ENCODE data around the gene CPED1.
"Not testable (repeated sequence)": the region's sequence is repeated elsewhere in the genome, so short reads cannot be mapped to it uniquely, and the experiment has no call there.

Gene CPED1

GRCh38 chr7:121169469-121169868, 181.0 kb downstream of the CPED1 start:
- no peaks in the 10 kb centered on the region for H3K9me3 Mint-ChIP-seq
- H3K4me1 Mint-ChIP-seq (ENCODE audit: low read depth), result no peaks in the 10 kb centered on the region
- H3K36me3 Mint-ChIP-seq (ENCODE audit: low read depth), result no peaks in the 10 kb centered on the region
- peaks cover 3% of the 10 kb centered on the region for H3K27me3 Mint-ChIP-seq
- no peak overlapping the region for H3K27ac Mint-ChIP-seq
- H3K4me3 Mint-ChIP-seq, result no peak overlapping the region

- Mint-ChIP-seq H3K4me3 (no peak overlapping the region), H3K27me3 (peaks cover 9% of the 10 kb centered on the region), H3K27ac (no peak overlapping the region), H3K36me3 (ENCODE audit: low read depth) (no peaks in the 10 kb centered on the region), H3K9me3 (no peaks in the 10 kb centered on the region), H3K4me1 (ENCODE audit: low read depth) (no peaks in the 10 kb centered on the region)
Observed at GRCh38 chr7:121172484-121172883, 184.0 kb downstream of the CPED1 start.

DNA sequence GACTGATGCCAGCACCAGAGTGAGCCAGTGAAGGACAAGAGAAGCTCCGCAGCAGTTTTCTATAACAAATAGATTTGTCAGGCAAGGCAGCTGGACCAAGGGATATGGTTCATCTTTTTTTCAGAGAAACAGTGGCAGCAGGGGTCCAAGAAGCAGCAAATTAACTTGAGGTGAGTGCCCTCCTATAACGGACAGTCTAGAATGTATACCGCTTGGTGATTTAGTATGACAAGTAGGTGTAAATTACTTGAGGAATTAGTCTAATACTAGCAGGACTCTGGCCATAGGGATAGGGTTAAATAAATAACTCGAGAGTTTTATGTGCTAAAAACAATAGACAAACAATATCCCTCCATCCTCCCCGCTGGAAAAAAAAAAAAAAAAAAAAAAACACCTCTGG, 187.3 kb downstream of the CPED1 start:
- H3K4me1 Mint-ChIP-seq (ENCODE audit: low read depth), result peaks cover 20% of the 10 kb centered on the region

GRCh38 chr7:121178452-121178851, 189.9 kb downstream of the CPED1 start:
- Mint-ChIP-seq H3K9me3 (no peaks in the 10 kb centered on the region), H3K27me3 (peaks cover 10% of the 10 kb centered on the region), H3K4me1 (ENCODE audit: low read depth) (peaks cover 25% of the 10 kb centered on the region), H3K27ac (peak overlapping the region; percentile 50), H3K36me3 (ENCODE audit: low read depth) (no peaks in the 10 kb centered on the region), H3K4me3 (no peak overlapping the region)

More for the DNA sequence above, 187.3 kb downstream of the CPED1 start:
- H3K27me3 Mint-ChIP-seq, result peaks cover 13% of the 10 kb centered on the region
- H3K36me3 Mint-ChIP-seq (ENCODE audit: low read depth), result no peaks in the 10 kb centered on the region
- H3K27ac Mint-ChIP-seq, result no peak overlapping the region
- H3K4me3 Mint-ChIP-seq, result no peak overlapping the region
- no peaks in the 10 kb centered on the region for H3K9me3 Mint-ChIP-seq

GRCh38 chr7:121178869-121179497, 190.5 kb downstream of the CPED1 start:
- no peaks in the 10 kb centered on the region for H3K9me3 Mint-ChIP-seq
- peaks cover 10% of the 10 kb centered on the region for H3K27me3 Mint-ChIP-seq
- peak overlapping the region; percentile 50 for H3K27ac Mint-ChIP-seq
- H3K36me3 Mint-ChIP-seq (ENCODE audit: low read depth), result no peaks in the 10 kb centered on the region
- peaks cover 30% of the 10 kb centered on the region for H3K4me1 Mint-ChIP-seq (ENCODE audit: low read depth)
- no peak overlapping the region for H3K4me3 Mint-ChIP-seq

GRCh38 chr7:121180436-121181063, 192.0 kb downstream of the CPED1 start:
- Mint-ChIP-seq H3K9me3 (no peaks in the 10 kb centered on the region), H3K4me3 (no peak overlapping the region), H3K4me1 (ENCODE audit: low read depth) (peaks cover 31% of the 10 kb centered on the region), H3K36me3 (ENCODE audit: low read depth) (no peaks in the 10 kb centered on the region), H3K27ac (peak overlapping the region; percentile 70), H3K27me3 (peaks cover 4% of the 10 kb centered on the region)

GRCh38 chr7:121181357-121181756, 192.8 kb downstream of the CPED1 start:
- Mint-ChIP-seq H3K36me3 (ENCODE audit: low read depth) (no peaks in the 10 kb centered on the region), H3K4me1 (ENCODE audit: low read depth) (peaks cover 31% of the 10 kb centered on the region), H3K9me3 (no peaks in the 10 kb centered on the region), H3K4me3 (no peak overlapping the region), H3K27me3 (peaks cover 4% of the 10 kb centered on the region), H3K27ac (no peak overlapping the region)

- peaks cover 33% of the 10 kb centered on the region for H3K4me1 Mint-ChIP-seq (ENCODE audit: low read depth)
- no peaks in the 10 kb centered on the region for H3K36me3 Mint-ChIP-seq (ENCODE audit: low read depth)
- H3K4me3 Mint-ChIP-seq, result no peak overlapping the region
- peak overlapping the region; percentile 22 for H3K27ac Mint-ChIP-seq
- H3K9me3 Mint-ChIP-seq, result no peaks in the 10 kb centered on the region
- H3K27me3 Mint-ChIP-seq, result peaks cover 4% of the 10 kb centered on the region
Observed at GRCh38 chr7:121182281-121182680, 193.8 kb downstream of the CPED1 start.

DNA sequence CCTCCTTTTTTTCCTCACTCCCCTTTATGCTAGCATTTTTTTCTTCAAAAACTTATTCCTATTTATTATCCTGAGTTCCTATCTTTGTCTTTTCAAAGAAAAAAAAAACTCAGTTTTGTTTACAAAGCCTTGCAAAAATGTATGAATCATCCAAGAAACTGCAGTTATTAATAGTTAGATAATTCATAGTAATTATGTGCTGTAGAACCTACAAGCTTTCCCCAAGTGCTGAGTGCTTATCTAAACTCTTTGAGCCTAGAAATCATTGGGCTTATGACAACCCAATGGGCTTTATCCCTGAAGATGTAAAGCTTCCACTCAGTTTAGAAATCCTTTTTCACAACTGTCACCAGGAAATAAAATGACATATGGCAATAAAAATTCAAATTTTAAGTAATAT, 194.4 kb downstream of the CPED1 start:
- Mint-ChIP-seq H3K27me3 (peaks cover 4% of the 10 kb centered on the region), H3K4me3 (no peak overlapping the region), H3K9me3 (no peaks in the 10 kb centered on the region), H3K27ac (no peak overlapping the region), H3K36me3 (ENCODE audit: low read depth) (no peaks in the 10 kb centered on the region), H3K4me1 (ENCODE audit: low read depth) (peaks cover 33% of the 10 kb centered on the region)

DNA sequence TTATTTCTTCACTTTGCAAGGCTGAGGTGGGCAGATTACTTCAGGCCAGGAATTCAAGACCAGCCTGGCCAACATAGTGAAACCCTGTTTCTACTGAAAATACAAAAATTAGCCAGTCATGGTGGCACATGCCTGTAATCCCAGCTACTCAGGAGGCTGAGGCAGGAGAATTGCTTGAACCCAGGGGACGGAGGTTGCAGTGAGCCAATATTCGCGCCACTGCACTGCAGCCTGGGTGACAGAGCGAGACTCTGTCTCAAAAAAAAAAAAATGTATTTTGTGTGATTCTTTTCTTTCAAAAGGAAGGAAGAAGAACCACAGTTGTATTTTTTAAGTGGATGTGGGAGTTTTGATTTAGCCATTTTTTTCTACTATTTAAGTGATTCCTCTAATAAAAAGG, 195.4 kb downstream of the CPED1 start:
- H3K27ac Mint-ChIP-seq; H3K27me3 Mint-ChIP-seq; H3K36me3 Mint-ChIP-seq (ENCODE audit: low read depth); H3K9me3 Mint-ChIP-seq; H3K4me3 Mint-ChIP-seq: not testable (repeated sequence)
- peaks cover 24% of the 10 kb centered on the region for H3K4me1 Mint-ChIP-seq (ENCODE audit: low read depth)

- Mint-ChIP-seq H3K36me3 (ENCODE audit: low read depth) (no peaks in the 10 kb centered on the region), H3K4me1 (ENCODE audit: low read depth) (peaks cover 10% of the 10 kb centered on the region), H3K27me3 (peaks cover 4% of the 10 kb centered on the region), H3K27ac (no peak overlapping the region), H3K4me3 (no peak overlapping the region), H3K9me3 (peaks cover 11% of the 10 kb centered on the region)
Observed at GRCh38 chr7:121186746-121187145, 198.2 kb downstream of the CPED1 start.

- peaks cover 10% of the 10 kb centered on the region for H3K4me1 Mint-ChIP-seq (ENCODE audit: low read depth)
- H3K4me3 Mint-ChIP-seq, result no peak overlapping the region
- peaks cover 4% of the 10 kb centered on the region for H3K27me3 Mint-ChIP-seq
- peaks cover 11% of the 10 kb centered on the region for H3K9me3 Mint-ChIP-seq
- H3K36me3 Mint-ChIP-seq (ENCODE audit: low read depth), result no peaks in the 10 kb centered on the region
- no peak overlapping the region for H3K27ac Mint-ChIP-seq
Observed at GRCh38 chr7:121187222-121187621, 198.7 kb downstream of the CPED1 start.

- peaks cover 4% of the 10 kb centered on the region for H3K27me3 Mint-ChIP-seq
- no peak overlapping the region for H3K27ac Mint-ChIP-seq
- no peak overlapping the region for H3K4me3 Mint-ChIP-seq
- H3K36me3 Mint-ChIP-seq (ENCODE audit: low read depth), result no peaks in the 10 kb centered on the region
- peaks cover 11% of the 10 kb centered on the region for H3K9me3 Mint-ChIP-seq
- H3K4me1 Mint-ChIP-seq (ENCODE audit: low read depth), result peaks cover 10% of the 10 kb centered on the region
Observed at GRCh38 chr7:121187676-121188075, 199.2 kb downstream of the CPED1 start.

- Mint-ChIP-seq H3K27ac (no peak overlapping the region), H3K27me3 (peaks cover 4% of the 10 kb centered on the region), H3K4me3 (no peak overlapping the region)
Observed at GRCh38 chr7:121192834-121193233, 204.3 kb downstream of the CPED1 start.

GRCh38 chr7:121195010-121195409, 206.5 kb downstream of the CPED1 start:
- H3K4me3 Mint-ChIP-seq, result no peak overlapping the region

More at GRCh38 chr7:121192834-121193233, 204.3 kb downstream of the CPED1 start:
- Mint-ChIP-seq H3K36me3 (ENCODE audit: low read depth) (no peaks in the 10 kb centered on the region), H3K4me1 (ENCODE audit: low read depth) (peaks cover 2% of the 10 kb centered on the region), H3K9me3 (peaks cover 11% of the 10 kb centered on the region)

DNA sequence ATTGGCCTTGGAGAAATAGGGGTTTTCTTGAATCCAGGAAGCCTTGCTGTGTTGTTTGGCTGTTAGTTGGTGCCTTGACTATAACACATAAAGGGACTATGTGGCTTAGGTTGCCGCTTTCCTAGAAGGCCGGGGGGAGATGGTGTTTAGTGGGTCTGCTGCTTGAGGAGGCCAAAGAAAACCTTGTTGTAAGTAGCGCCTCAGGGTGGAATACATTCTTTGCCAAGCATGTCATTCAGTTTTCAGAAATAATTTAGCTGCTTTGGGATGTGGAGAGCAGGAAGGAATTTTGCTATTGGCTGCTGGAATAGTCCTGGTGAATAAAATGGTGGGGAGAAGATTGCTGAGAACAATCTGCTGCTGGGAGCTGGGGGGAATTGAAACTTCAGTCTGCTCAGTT, 207.4 kb downstream of the CPED1 start:
- H3K27me3 Mint-ChIP-seq, result peaks cover 6% of the 10 kb centered on the region
- no peak overlapping the region for H3K27ac Mint-ChIP-seq
- no peaks in the 10 kb centered on the region for H3K36me3 Mint-ChIP-seq (ENCODE audit: low read depth)
- H3K4me3 Mint-ChIP-seq, result no peak overlapping the region
- H3K4me1 Mint-ChIP-seq (ENCODE audit: low read depth), result peaks cover 6% of the 10 kb centered on the region
- H3K9me3 Mint-ChIP-seq, result no peaks in the 10 kb centered on the region

More at GRCh38 chr7:121195010-121195409, 206.5 kb downstream of the CPED1 start:
- Mint-ChIP-seq H3K27me3 (peaks cover 6% of the 10 kb centered on the region), H3K36me3 (ENCODE audit: low read depth) (no peaks in the 10 kb centered on the region), H3K27ac (no peak overlapping the region), H3K4me1 (ENCODE audit: low read depth) (peaks cover 2% of the 10 kb centered on the region), H3K9me3 (no peaks in the 10 kb centered on the region)

Measured in stimulated activated naive CD8-positive, alpha-beta T cell treated with anti-CD3 and anti-CD28 coated beads, Interleukin-15, Interleukin-2, amounts not matched to agents 100 ng/mL and 50 ng/mL, for 24 hours (primary cell).